ENCODE data around the gene FAM50B.

Gene FAM50B

DNA sequence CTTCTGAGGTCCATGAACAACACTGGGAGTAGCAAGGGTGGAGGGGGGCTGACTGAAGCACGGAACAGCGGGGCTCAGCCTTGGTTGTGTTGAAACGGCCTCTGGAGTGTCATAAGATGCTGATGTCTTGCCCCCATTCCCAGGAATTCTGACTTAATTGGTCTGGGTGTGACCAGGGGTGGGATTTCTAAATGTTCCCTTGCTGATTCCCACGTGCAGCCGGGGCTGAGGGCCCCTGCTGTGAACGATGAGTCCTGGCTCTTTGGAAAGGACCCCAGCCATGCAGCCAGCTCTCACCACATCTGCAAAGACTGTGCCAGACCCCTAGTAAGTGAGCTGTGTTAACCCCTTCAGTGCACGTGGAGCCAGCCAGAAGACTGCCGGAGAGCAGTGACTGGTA lies 28.6 kb upstream of the FAM50B start:
- DNase-seq = no peak

DNA sequence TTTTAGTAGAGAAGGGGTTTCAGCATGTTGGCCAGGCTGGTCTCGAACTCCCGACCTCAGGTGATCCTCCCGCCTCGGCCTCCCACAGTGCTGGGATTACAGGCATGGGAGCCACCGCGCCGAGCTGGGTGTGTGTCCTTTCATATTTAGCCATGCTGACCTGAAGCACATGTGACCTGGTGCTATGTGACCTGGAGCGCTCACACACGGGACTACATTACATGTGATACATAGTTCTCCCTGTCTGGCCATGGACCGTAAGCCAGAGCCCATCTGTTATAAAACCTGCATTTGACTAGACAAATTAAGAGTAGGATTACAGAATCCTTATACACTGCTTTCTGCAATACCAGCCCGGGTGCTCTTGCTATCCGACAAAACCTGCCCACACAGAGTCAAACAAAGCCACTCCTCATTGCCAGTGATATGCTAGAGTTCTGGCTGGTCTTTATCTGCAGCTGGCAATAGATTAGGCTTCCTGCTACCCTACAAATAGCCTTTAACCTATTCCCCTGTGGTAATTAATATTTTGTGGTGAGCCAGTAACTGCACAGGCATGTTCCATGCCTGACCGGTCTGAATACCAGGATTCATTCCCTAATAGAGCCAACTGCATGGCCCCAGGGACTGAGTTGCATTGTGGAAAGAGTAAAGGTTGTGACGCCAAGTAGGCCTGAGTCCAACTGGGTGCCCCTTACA lies 26.3 kb upstream of the FAM50B start:
- DNase-seq = no peak

DNA sequence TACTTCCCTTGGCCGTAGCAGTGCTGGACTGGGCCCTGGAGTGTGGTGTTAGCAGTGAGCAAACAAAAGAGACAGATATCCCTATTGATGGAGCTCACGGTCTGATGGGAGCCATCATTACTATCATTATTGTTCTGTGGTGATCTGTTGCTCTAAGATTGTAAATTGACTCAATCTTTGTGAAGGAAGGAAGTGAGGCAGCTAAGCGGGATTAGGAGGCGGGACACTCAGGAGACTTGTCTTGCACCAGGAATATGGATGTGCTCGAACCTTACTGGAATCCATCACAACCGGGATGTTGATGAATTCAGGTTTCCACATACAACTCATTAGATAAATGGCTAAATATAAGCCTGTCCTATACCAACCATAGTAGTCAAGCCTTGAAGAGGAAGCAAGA lies 25.5 kb upstream of the FAM50B start:
- DNase-seq = no peak

DNA sequence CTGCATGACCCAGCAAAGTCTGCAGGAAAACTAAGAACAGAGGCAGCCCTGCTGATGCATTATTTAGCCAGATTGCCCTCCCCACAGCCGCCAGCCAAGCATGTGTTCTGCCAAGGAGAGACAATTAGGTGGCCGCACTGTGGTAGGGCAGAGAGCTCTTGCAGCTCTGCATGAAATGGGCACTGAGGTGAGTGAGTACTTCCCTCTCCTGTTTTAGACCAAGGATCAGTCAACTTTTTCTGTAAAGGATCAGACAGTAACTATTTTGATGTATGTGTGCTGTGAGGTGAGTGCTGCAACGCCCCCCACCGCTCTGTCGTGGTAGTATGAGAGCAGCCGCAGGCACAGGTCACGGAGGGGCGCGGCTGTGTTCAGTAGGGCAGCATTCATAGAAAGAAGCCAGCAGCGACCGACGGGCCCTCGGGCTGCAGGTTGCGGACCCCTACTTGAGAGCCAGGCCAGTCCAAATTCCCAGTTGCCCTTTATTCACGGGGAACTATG lies 23.8 kb upstream of the FAM50B start:
- no peak for DNase-seq

DNA sequence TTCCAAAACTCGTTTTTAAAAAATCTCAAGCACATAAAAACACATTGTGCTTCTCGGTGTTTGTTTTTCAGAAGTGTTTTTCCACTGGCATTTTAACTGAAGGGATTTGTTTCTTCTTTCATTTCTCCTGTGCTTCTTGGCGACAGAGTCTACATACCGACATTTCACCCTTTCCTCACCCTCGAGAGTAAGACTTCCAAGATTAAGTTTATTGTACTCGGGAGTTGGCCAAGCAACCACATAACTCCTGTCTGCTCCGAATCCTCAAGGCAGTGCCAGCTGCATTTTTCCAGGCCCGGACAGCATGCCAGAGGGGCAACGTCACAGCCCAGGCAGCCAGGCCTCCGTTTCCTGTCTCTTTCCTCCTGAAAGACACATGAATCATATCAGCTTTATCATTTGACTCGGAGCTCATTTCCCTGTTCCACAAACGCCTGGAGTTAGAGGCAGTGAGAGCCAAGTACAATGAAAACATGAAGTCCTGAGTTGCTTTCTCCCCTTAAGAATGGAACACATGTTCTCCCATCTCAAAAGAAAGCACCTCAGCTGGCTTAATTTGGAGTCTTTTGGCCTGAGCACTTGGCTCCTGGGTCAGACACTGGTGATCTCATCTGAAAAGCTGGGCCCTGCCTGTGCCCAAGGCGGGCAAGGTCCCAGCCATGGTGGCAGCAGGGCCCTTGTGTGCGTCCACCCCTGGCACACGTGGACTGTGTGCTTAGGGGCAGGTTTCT lies 23.2 kb upstream of the FAM50B start:
- DNase-seq = no peak

DNA sequence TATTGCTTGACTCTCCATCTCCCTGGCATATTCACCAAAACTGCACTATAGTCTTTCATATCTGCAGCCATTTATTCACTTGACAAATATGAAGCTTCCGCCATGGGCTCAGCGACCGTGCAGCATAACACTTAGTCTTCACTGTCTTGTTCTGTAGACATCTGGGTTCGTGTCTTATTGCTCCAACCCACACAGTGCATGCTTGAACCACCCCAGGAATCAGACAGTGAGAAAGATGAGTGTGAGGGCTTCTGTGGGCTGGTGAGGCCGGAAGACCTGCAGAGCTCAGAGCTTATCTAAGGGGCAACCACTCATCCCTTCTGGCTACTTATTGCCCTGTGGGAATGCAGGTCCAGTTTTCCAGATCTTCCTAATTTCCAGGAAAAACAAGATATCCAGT lies 19.9 kb upstream of the FAM50B start:
- DNase-seq = no peak

DNA sequence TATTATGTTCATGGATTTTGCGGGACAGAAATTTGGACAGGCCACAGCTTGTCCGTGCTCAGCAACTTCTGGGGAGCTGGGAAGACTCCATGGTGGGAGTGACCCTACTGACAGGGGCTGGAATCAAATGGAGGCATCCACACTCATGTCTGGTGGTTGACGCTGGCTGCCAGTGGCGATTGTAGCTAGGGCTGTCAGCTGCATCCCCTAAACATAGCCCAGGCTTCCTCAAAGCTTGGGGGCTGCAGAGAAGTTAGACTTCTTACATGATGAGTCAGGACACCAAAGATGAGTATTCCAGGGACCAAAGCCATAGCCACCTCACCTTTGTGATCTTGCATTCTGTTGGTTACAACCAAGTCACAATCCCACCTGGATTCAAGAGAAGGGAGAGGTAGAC lies 18.4 kb upstream of the FAM50B start:
- DNase-seq = no peak

DNA sequence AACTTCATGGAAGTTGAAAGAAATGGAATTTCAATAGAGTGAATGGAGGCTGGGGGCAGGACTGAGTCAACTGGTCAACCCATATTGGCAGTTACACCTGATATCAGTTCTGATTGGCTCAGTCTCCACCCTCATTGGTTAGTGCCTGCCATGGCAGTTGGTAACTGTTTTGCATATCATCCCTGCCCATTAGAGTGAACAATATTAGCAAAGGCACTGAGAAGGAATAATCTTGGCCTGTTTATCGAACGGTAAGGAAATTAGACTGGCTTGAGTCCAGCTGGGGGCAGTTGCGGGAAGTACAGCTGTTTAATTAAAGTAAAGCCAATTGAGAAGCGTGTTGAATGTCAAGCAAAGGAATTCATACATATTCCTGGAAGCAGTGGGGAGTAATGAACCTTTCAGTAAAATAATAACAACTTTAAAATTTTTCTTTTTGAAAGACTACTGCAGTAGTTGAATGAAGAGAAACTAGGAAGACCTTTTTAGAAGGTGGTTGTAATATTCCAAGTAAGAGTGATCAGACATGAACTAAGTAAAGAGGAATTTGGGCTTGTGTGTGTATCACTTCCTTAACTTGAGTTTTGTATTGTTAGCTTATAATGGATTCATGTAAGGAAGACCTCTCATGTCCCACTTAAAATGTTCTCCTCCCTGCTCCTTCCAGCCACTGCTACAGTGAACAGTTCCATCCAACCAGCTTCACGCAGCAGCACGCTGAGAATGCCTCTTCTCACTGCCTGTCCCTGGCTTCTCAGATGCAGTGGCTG lies 17.2 kb upstream of the FAM50B start:
- no peak for DNase-seq

DNA sequence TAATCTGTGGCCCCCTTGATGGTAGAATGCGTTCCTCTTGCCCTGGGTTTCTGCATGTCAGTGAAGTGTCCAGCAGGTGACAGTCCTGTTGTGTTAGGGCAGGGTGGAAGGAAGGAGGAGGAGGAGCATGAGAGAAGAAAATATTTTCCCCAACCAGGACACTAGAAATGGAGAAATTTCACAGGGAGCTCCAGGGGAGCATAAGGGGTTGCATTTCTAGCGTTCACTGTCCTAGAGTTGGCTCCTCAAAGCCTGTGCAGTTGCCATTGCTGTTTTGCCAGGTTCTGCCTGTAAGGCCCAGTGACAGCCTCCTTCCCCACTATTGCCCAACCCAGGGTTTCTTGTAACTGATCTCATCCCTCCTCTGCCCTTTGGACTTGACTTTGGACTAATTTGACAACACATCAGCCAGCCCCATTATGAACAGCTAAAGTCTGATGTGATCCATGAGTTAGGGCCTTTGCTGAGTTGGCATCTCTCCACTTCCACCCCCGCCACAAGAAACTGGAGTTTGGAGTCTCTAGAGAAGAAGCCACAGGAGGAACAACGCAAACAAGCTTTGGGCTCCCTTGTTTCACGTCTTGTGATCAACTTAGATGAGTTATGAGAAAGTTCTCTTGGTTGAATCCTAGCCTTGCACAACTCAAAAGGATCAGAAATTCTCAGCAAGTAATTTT lies 14.0 kb upstream of the FAM50B start:
- no peak for DNase-seq

DNA sequence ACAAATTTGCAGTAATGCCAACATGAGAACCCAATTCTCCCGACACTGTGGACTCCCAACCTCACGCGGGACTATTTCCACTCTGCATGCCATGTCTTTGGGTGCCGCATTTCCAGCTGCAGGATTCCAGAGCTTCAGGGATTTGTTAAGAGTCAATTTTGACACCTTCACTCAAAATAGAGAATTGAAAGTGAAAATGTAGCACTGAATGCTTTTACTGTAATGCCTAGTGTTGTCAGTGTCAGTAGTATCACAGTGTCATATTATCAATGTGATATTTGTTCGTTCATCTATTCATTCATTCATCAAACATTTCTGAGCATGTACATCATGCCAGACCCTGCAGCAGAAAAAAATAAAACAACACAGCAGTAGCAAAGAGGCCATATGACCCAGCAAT lies 13.4 kb upstream of the FAM50B start:
- no peak for DNase-seq

DNA sequence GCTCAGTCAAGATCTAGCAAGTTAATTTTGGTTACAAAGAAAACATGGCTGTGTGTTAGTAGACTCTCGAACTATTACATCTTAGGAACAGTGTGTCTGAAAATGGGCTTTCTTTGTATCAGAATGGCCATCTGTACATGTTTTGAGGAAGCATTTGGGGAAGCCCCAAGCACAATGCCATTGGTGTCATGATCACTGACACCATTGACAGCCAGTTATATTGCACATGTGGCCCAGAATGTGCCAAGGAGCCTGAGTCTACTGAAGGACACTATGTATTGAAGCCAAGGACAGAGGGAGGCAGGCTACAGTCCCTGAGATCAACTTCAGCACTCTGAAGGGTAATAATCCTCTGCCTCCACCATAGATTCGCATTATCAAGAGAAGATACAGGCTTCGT lies 12.6 kb upstream of the FAM50B start:
- no peak for DNase-seq

DNA sequence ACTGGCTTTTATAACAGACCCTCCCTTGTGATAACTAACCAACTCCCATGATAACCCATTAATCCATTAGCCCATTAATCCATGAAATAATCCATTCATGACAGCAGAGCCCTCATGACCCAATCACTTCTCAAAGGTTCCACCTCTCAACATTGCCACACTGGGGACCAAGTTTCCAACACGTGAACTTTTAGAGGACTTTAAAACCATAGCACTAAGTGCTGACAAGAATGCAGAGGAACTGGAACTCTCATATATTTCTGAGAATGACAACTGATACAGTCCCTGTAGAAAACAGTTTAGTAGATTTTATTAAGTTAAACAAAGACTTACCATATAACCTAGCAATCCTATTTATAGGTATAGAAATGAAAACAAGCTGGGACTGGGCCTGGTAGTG lies 11.4 kb upstream of the FAM50B start:
- no peak for DNase-seq

DNA sequence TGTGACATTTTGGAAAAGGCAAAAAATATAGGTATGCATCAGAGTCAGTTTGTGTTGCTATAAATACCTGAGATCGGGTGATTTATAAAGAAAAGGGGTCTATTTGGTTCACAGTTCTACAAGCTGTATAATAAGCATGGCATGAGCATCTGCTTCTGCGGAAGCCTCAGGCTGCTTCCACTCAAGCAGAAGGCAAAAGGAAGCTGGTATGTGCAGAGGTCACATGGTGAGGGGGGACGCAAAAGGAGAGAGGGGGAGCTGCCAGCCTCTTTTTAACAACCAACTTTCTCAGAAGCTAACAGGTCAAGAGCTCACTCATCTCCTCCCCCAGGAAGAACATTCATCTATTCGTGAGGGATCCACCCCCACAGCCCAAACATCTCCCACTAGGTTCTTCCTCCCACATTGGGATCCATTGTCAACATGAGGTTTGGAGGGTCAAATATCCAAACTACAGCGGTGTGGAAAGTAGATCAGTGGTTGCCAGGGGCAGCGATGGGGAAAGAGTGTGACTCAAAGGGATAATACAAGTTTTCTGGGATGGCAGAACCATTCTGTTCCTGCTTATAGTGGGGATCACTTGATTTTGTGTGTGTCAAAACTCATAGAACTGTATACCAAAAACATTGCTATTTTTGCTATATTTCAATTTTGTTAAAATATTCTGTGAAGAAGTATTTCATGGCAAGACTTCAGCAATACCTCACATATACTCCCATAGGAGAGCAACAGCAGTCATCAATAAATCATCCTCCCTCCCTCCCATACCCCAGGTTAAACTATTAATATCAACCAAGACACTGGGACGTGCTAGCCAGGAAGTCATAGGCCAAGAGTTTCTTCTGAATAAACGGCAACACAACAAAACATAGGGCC lies 9.9 kb upstream of the FAM50B start:
- no peak for DNase-seq

DNA sequence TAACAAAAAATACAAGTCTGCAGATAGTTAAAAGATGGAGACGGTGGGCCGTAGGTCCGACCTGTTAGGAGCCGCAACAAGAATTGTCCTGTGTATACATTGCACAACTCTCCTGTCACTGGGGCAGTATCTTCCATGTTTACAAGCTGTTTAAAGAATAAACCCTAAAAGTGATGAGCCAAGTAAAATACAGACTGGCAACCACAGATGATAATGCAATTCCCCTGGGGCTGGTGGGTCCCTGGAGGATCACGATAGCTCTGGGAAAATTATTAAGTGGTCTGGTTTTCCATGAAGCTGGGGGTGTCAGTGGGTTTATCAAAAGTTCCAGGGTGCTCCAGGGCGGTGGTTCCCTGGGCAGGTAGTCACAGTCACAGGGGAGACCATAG lies 8.1 kb upstream of the FAM50B start:
- no peak for DNase-seq

DNA sequence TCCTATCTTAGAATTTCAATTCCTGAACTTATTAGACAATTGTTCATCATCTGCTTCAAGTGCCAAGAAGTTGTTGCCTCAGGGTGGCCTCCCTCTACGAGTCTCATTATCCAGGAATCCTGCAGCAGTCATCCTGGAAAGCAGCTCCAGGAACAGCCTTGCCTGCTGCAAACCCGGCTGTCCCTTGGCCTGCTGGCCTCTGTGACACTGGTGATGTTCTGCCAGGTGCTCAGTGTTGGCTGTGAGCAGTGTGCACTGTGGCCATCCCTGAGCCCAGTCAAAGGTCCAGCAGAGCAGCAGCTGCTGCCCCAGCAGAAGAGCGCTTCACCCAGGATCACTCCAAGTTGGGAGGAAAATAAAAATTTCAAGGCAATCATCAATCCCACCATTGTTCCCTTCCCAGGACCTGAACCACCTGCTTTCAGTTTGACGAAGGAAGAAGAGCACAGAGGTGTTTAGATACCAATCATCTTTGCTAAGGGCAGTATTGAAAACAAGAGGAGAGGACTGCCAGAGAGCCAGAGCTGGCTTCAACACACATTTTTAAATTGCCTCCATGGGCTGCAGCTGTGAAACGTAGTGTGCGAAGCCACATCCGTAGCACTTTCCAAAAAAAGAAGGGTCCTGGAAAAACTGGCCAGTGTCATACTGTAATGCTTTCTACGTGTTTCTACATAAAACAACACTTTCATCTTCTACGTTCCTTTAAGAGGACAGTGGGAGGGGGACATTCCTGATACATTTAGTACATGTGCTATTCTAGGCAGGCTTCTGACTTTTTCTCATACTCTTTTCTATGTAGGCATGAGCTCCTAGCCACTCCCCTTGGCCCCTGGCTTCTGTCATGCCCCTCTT lies 7.2 kb upstream of the FAM50B start:
- no peak for DNase-seq

DNA sequence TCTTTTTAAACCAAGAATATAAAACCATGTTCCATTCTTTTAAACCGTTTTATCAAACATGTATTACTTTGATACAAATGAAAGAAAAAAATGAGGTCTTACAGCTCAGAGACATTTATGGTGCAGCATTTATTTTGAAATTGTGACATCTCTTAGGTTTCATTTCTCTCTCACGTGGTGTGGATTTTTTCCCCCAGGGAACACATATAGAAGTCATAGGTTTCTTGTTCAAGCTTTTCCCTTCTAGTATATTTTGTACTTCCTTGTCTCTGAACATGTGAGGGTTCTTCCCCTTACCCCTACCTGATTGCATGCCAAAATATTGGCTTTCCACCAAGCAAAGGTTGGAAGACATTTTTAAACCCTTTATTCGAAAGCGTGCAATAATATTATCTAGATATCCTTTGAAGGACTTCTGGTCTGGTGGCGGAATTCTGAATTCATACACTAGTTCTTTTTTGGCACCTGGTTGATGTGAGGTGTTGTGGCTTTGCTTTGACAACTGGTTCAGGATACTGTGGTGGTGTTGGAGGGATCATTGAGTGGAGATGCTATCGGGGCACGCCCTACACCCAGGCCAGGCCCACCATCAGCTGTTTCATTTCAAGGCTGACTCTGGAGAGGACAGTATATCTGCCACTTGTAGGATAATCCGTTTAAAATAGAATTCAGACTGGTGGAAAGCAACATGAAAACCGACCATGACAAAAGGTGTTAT lies 5.6 kb upstream of the FAM50B start:
- no peak for DNase-seq

DNA sequence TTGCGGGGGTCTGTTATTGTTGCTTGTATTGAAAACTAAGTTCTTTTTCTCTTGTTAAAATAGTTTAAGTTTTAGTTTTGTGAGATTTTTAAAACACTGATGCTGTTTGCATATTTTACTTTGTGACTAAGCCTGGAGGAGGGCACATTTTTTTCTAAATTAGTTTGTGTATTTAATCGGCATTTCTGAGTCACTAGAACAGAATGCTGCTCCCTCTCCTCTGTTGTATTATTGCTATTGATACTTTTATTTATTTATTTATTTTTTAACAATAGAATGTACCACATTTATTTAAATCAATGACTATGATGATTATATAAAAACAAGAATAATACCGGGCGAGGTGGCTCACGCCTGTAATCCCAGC lies 5.1 kb upstream of the FAM50B start:
- DNase-seq = no peak

DNA sequence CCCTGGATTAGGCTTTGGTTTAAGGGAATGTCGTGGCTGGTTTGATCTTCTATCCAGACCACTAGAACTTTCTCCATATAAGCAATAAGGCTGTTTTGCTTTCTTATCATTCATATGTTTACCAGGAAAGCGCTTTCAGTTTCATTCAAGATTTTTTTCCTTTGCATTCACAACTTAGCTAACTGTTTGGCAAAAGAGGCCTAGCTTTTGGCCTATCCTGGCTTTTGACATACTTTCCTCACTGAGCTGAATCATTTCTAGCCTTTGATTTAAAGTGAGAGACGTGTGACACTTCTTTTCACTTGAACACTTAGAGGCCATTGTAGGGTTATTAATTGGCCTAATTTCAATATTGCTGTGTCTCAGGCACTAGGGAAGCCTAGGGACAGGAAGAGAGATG lies 1.7 kb upstream of the FAM50B start:
- no peak for DNase-seq

DNA sequence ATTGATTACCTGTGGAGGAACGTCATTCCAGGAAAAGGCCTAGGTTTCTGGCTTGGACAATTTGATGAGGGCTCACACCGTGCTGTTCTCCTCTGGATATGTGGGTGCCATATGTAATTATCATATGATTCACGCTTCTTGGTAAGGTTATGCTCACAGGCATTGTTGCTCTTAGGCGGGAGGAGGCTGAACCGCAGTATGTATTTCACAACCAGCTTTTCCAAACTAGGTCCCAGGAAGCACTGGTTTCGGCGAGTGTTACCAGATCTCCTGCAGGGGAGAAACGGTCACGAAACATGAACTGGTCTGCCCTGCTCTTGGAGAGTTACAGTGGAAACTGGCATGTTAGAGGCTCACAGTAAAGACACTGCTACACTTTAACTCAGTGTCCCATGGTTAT lies 793 bp upstream of the FAM50B start:
- DNase-seq = no peak

DNA sequence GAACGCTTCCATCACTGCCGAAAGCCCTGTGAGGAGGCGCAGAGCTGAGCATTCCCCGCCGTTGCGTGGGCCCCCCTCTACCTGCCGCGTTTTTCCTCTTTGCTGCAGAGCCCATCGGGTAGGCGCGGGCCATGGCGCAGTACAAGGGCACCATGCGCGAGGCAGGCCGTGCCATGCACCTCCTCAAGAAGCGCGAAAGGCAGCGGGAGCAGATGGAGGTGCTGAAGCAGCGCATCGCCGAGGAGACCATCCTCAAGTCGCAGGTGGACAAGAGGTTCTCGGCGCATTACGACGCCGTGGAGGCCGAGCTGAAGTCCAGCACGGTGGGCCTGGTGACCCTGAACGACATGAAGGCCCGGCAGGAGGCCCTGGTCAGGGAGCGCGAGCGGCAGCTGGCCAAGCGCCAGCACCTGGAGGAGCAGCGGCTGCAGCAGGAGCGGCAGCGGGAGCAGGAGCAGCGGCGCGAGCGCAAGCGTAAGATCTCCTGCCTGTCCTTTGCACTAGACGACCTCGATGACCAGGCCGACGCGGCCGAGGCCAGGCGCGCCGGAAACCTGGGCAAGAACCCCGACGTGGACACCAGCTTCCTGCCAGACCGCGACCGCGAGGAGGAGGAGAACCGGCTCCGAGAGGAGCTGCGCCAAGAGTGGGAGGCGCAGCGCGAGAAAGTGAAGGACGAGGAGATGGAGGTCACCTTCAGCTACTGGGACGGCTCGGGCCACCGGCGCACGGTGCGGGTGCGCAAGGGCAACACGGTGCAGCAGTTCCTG lies 693 bp downstream of the FAM50B start:
- peak in 1 of 2 experiments; percentile 29 for DNase-seq
